Esophagus muscularis mucosa (tissue), 3 donors: ENCODE data around the gene TMEM87B.

Experiments
- POLR2A ChIP-seq: fragments of 450-650 bp; IDR thresholded peaks from one replicate; pipeline ENCODE4 v1.6.1; 2017; ENCODE audit warnings: antibody characterized with exemption, moderate library complexity, mild to moderate bottlenecking, low read depth
- TF ChIP-seq, protein P1 (sequence below), 3 experiments: fragments of 200-600 bp in 2 of 3; fragments of 450-650 bp in 1 of 3; sonication (generic) in 2 of 3; IDR thresholded peaks; one replicate each; pipeline ENCODE4 v1.5.1; 2017 to 2019; ENCODE audit warnings: antibody characterized with exemption in 3 of 3, mild to moderate bottlenecking in 2 of 3, moderate library complexity in 1 of 3

DNA sequence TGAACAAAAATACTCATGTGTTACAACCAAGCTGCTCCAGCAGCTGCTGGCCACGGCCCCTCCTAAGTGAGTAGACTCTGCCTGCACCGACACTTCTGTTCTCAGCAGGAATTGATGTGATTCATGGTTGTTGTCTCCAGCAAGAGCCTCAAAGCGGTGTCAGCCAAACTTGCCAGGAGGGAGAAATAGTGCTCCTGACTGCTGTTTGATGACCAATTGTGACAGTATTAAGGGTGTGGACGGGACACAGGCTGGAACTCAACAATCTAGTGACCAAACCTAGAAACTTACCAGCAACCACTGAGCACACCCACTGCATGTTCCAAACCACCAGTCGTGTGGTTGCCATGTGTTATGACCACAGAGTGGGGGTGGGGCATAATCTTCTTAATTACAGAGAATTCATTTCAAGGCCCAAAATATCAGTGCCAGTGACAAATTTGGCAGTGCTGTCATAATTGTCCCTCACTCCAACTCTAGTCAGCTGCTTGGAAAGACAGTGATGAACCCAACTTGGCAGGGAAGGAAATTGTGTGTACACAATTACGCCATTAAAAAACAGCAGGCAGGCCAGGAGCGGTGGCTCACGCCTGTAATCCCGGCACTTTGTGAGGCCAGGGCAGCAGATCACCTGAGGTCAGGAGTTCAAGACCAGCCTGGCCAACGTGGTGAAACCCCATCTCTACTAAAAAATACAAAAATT is 113.5 kb downstream of the TMEM87B start:
- TF ChIP-seq, protein P1, sequence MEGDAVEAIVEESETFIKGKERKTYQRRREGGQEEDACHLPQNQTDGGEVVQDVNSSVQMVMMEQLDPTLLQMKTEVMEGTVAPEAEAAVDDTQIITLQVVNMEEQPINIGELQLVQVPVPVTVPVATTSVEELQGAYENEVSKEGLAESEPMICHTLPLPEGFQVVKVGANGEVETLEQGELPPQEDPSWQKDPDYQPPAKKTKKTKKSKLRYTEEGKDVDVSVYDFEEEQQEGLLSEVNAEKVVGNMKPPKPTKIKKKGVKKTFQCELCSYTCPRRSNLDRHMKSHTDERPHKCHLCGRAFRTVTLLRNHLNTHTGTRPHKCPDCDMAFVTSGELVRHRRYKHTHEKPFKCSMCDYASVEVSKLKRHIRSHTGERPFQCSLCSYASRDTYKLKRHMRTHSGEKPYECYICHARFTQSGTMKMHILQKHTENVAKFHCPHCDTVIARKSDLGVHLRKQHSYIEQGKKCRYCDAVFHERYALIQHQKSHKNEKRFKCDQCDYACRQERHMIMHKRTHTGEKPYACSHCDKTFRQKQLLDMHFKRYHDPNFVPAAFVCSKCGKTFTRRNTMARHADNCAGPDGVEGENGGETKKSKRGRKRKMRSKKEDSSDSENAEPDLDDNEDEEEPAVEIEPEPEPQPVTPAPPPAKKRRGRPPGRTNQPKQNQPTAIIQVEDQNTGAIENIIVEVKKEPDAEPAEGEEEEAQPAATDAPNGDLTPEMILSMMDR (IDR thresholded peaks at IDR 0.05): no peak
- TF ChIP-seq POLR2A: no peak
